Measurements from ENCODE around the gene PYURF. TPM values are rescaled to one million over a fixed set of nuclear protein-coding genes. Genes with fewer than 3 reads are reported as not detected.

PYURF gene
- total and polyA plus RNA-seq, 2 donors from 2014 or later: 63.0 to 105 TPM

DNA sequence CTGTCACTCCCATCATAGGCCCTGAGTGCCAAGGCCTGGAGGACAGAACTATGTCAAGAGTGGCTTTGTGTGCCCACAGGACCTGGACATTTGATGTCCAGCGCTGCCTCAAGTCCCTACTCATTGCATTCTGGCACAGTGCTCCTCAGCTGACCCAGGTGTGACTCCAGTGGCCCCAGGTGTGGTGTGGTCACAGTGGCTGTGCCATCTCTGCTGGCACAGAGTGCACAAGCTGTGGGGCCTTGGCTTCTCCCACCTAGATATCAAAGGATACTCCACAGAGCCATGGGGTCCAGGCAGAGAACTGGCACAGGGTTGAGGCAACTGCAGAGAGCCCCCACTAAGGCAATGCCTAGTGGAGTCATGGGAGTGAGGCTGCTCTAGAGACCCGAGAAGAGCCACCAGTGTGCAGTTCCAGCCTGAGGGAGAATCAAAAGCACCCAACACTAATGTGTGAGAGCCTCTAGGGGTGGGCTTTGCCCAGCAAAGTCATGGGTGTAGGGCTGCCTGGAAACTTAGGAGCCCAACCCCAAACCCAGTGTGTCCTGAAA, 25.6 kb downstream of the PYURF start:
- no peak overlapping the region for H3K9ac ChIP-seq (ENCODE audit: low read length in 3 of 3)
- TF ChIP-seq, protein P1, sequence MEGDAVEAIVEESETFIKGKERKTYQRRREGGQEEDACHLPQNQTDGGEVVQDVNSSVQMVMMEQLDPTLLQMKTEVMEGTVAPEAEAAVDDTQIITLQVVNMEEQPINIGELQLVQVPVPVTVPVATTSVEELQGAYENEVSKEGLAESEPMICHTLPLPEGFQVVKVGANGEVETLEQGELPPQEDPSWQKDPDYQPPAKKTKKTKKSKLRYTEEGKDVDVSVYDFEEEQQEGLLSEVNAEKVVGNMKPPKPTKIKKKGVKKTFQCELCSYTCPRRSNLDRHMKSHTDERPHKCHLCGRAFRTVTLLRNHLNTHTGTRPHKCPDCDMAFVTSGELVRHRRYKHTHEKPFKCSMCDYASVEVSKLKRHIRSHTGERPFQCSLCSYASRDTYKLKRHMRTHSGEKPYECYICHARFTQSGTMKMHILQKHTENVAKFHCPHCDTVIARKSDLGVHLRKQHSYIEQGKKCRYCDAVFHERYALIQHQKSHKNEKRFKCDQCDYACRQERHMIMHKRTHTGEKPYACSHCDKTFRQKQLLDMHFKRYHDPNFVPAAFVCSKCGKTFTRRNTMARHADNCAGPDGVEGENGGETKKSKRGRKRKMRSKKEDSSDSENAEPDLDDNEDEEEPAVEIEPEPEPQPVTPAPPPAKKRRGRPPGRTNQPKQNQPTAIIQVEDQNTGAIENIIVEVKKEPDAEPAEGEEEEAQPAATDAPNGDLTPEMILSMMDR (IDR thresholded peaks at IDR 0.05; ENCODE audit: borderline replicate concordance, extremely low read depth, insufficient read depth): no peak
- no peak overlapping the region for H3K27ac ChIP-seq (ENCODE audit: low read depth in 2 of 2, low read length in 2 of 2)
- H3K36me3 ChIP-seq (ENCODE audit: control insufficient read depth in 2 of 3, insufficient read depth in 3 of 3, low read length in 3 of 3): no peaks in the 10 kb centered on the region
- H3K9me3 ChIP-seq (ENCODE audit: control insufficient read depth in 2 of 3, insufficient read depth in 1 of 3, low read length in 3 of 3): no peaks in the 10 kb centered on the region
- DNase-seq (no peak), FAIRE-seq (no peak)
- intact Hi-C loops (cut with DNase I): no loop called here
- H3K4me3 ChIP-seq (ENCODE audit: low read length in 3 of 3): no peak overlapping the region
- no peaks in the 10 kb centered on the region for H3K4me1 ChIP-seq (ENCODE audit: control insufficient read depth in 2 of 3, insufficient read depth in 2 of 3, low read depth in 1 of 3, low read length in 3 of 3)
- no peaks in the 10 kb centered on the region for H3K27me3 ChIP-seq (ENCODE audit: control insufficient read depth, insufficient read depth, low read length)

DNA sequence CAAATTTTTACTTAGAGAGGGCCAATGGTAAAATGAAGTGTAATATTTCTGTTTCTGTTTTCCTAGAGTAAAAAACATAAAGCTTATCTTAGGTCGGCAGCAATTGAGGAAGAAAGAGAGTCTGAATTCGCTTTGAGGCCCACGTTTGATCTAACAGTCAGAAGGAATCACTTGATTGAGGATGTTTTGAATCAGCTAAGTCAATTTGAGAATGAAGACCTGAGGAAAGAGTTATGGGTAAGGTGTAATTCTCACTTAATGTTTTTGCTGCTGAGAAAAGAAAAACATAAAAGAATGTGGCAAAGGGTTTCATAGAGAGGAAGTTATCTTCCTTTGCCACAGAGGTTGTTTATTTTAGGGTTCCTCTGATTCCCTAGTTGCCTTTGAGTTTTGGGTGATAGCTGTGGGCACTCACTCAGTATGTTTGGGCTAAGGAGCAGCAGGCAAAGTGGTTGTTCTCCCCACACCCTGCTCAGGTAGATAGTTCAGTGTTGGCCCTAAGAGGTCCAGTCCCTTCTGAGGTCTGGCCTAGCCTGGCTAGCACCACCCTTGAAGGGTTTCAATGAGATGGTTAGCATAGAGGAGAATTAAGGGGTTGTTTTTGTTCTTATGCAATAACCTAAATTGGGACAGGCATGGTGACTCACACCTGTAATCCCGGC, 34.3 kb downstream of the PYURF start:
- Histone ChIP-seq H3K9ac (ENCODE audit: low read length in 3 of 3) (no peak overlapping the region), H3K27ac (ENCODE audit: low read depth in 2 of 2, low read length in 2 of 2) (no peak overlapping the region), H3K4me3 (ENCODE audit: low read length in 3 of 3) (no peak overlapping the region), H3K4me1 (ENCODE audit: control insufficient read depth in 2 of 3, insufficient read depth in 2 of 3, low read depth in 1 of 3, low read length in 3 of 3) (no peaks in the 10 kb centered on the region), H3K36me3 (ENCODE audit: control insufficient read depth in 2 of 3, insufficient read depth in 3 of 3, low read length in 3 of 3) (peaks cover 0 to 3% (median 0%) of the 10 kb centered on the region in 3 donors), H3K27me3 (ENCODE audit: control insufficient read depth, insufficient read depth, low read length) (no peaks in the 10 kb centered on the region), H3K9me3 (ENCODE audit: control insufficient read depth in 2 of 3, insufficient read depth in 1 of 3, low read length in 3 of 3) (no peaks in the 10 kb centered on the region)
- FAIRE-seq (no peak), DNase-seq (no peak)
- intact Hi-C loops (cut with DNase I): no loop called here
- TF ChIP-seq, protein P1 (IDR thresholded peaks at IDR 0.05; ENCODE audit: borderline replicate concordance, extremely low read depth, insufficient read depth): no peak

DNA sequence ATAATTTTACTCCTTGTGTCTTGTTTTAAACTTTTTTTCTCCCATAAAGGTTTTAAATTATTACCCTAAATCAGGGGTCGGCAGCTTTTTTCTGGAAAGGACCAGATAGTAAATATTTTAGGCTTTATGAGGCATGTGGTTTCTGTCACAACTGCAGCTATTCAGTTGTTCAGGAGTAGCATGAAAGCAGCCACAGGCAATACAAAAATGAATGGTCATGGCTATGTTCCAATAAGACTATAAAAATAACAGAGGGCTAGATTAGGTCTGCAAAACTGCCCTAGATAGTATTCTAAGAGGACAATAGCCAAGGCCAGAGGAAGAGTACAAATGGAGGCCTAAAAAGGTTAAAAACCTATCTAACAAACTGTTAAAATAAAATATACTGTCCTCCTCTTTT, 42.0 kb downstream of the PYURF start:
- H3K4me3 ChIP-seq (ENCODE audit: low read length in 3 of 3): no peak overlapping the region
- H3K36me3 ChIP-seq (ENCODE audit: control insufficient read depth in 2 of 3, insufficient read depth in 3 of 3, low read length in 3 of 3): no peaks in the 10 kb centered on the region
- peak in 2 of 5 donors; percentile 36 to 57 for DNase-seq
- no peaks in the 10 kb centered on the region for H3K9me3 ChIP-seq (ENCODE audit: control insufficient read depth in 2 of 3, insufficient read depth in 1 of 3, low read length in 3 of 3)
- TF ChIP-seq, protein P1 (IDR thresholded peaks at IDR 0.05; ENCODE audit: borderline replicate concordance, extremely low read depth, insufficient read depth): no peak
- H3K27me3 ChIP-seq (ENCODE audit: control insufficient read depth, insufficient read depth, low read length): no peaks in the 10 kb centered on the region
- intact Hi-C loops (cut with DNase I): no loop called here
- no peaks in the 10 kb centered on the region for H3K4me1 ChIP-seq (ENCODE audit: control insufficient read depth in 2 of 3, insufficient read depth in 2 of 3, low read depth in 1 of 3, low read length in 3 of 3)
- no peak overlapping the region for H3K27ac ChIP-seq (ENCODE audit: low read depth in 2 of 2, low read length in 2 of 2)
- no peak for FAIRE-seq
- H3K9ac ChIP-seq (ENCODE audit: low read length in 3 of 3): no peak overlapping the region

Data from kidney (tissue), 14 donors.